Lung (tissue), 13 donors: ENCODE measurements around the gene TDRD7. TPM values are rescaled to one million over a fixed set of nuclear protein-coding genes. Genes with fewer than 3 reads are reported as not detected.

Experiments used
- ATAC-seq: fragments of 200-7000 bp; cut with Tn5 transposase; one replicate; pipeline ENCODE4 v1.9.1; 2020; ENCODE audit warnings: moderate number of reproducible peaks; ENCODE audit not compliant: insufficient read depth, low FRiP score
- DNase-seq, 3 donors: peaks; one replicate each; pipeline ENCODE4 v3.0.0-alpha.2; 2013 to 2017
- H3K27ac ChIP-seq, 2 donors: one replicate each; pipeline ENCODE4 v1.5.1; 2013; ENCODE audit warnings: mild to moderate bottlenecking in 2 of 2, moderate library complexity in 2 of 2, control low read depth in 1 of 2, inconsistent platforms in 1 of 2, low read depth in 1 of 2, low read length in 1 of 2
- H3K27me3 ChIP-seq, 3 donors: one replicate each; pipeline ENCODE4 v1.5.1; 2013; ENCODE audit warnings: low read length in 2 of 3; ENCODE audit not compliant: control insufficient read depth in 3 of 3, insufficient read depth in 3 of 3
- H3K36me3 ChIP-seq, 4 donors: one replicate each; pipeline ENCODE4 v1.5.1; 2013; ENCODE audit warnings: low read length in 4 of 4, mild to moderate bottlenecking in 1 of 4, moderate library complexity in 1 of 4; ENCODE audit not compliant: control insufficient read depth in 4 of 4, insufficient read depth in 4 of 4
- H3K4me1 ChIP-seq, 5 donors: one replicate each; pipeline ENCODE4 v1.5.1; 2013; ENCODE audit warnings: low read length in 5 of 5, mild to moderate bottlenecking in 2 of 5, moderate library complexity in 1 of 5; ENCODE audit not compliant: control insufficient read depth in 5 of 5, insufficient read depth in 5 of 5
- H3K4me3 ChIP-seq: one replicate; pipeline ENCODE4 v1.5.1; 2013; ENCODE audit warnings: mild to moderate bottlenecking, control low read depth, moderate library complexity
- H3K9ac ChIP-seq, 2 donors: one replicate each; pipeline ENCODE4 v1.5.1; 2013; ENCODE audit warnings: low read length in 2 of 2, control low read depth in 1 of 2; ENCODE audit not compliant: insufficient read depth in 1 of 2
- H3K9me3 ChIP-seq, 4 donors: one replicate each; pipeline ENCODE4 v1.5.1; 2013; ENCODE audit warnings: low read length in 3 of 4, mild to moderate bottlenecking in 1 of 4, moderate library complexity in 1 of 4; ENCODE audit not compliant: control insufficient read depth in 4 of 4, insufficient read depth in 3 of 4
- CTCF ChIP-seq: IDR thresholded peaks from 2 replicates; pipeline ENCODE4 v1.5.1; 2012; ENCODE audit warnings: mild to moderate bottlenecking; ENCODE audit errors: control extremely low read depth, extremely low read depth
- WGBS, 2 donors: extraction: QIAGEN DNeasy Blood & Tissue Kit; methylation state at CpG; one replicate each; pipeline ENCODE4 v1.1.7; 2013; 5-methylcytosine and 5-hydroxymethylcytosine counted together
- polyA plus RNA-seq, 2 donors: library from polyadenylated mRNA; stranded (reverse); fragments of 200-250 nt; gene quantifications; one replicate each; pipeline ENCODE4 v1.2.1, GENCODE V29; 2013
- small RNA-seq: library from RNA; depleted of rRNA; stranded (forward); fragments of <200 nt; gene quantifications from one replicate; pipeline ENCODE3, GENCODE V24; 2014; ENCODE audit warnings: low replicate concordance
- total RNA-seq, 2 donors: library from RNA; depleted of rRNA in 1 of 2; stranded (reverse); fragments of >200 nt in 1 of 2; gene quantifications; one replicate each; pipeline ENCODE4 v1.2.1, GENCODE V29; 2014 to 2021
- donor health status: control.
- donor health status: control.
- donor health status: Bipolar disorder and iron deficiency.
- donor health status: healthy.
- donor health status: DM: yes; HTN: yes; CAD: no.

The TDRD7 gene
- total and polyA plus RNA-seq, 4 donors, result 6.8 to 13.3 (median 11.7) TPM

GRCh38 chr9:97536480-97536879 lies 124.6 kb downstream of the TDRD7 start:
- DNase-seq (no peak), ATAC-seq (no peak)
- H3K4me1 ChIP-seq, result peaks cover 0 to 6% (median 0%) of the 10 kb centered on the region in 5 donors
- H3K27me3 ChIP-seq, result peaks cover 0 to 3% (median 0%) of the 10 kb centered on the region in 3 donors
- 89 to 93% methylated on average over 9 of the region's 9 CpGs for WGBS, 2 donors
- TF ChIP-seq CTCF, result no peak
- peaks cover 0 to 2% (median 0%) of the 10 kb centered on the region in 4 donors for H3K9me3 ChIP-seq
- peak overlapping the region in 1 of 2 donors; percentile 2 for H3K27ac ChIP-seq
- H3K4me3 ChIP-seq, result no peak overlapping the region
- no peak overlapping the region for H3K9ac ChIP-seq
- no peaks in the 10 kb centered on the region for H3K36me3 ChIP-seq

- ATAC-seq, result no peak
- Histone ChIP-seq H3K27ac (no peak overlapping the region), H3K9ac (no peak overlapping the region), H3K27me3 (no peaks in the 10 kb centered on the region), H3K4me1 (peaks cover 0 to 9% (median 0%) of the 10 kb centered on the region in 5 donors), H3K9me3 (no peaks in the 10 kb centered on the region), H3K4me3 (no peak overlapping the region), H3K36me3 (peaks cover 0 to 4% (median 0%) of the 10 kb centered on the region in 4 donors)
- no peak for DNase-seq
- TF ChIP-seq CTCF, result no peak
- 88 to 94% methylated on average over 1 of the region's 1 CpG for WGBS, 2 donors
Measured at GRCh38 chr9:97543561-97543960, 131.7 kb downstream of the TDRD7 start.

- no peak for TF ChIP-seq CTCF
- no peaks in the 10 kb centered on the region for H3K27me3 ChIP-seq
- H3K27ac ChIP-seq, result peak overlapping the region in 1 of 2 donors; percentile 48
- peaks cover 0 to 4% (median 0%) of the 10 kb centered on the region in 4 donors for H3K36me3 ChIP-seq
- no peaks in the 10 kb centered on the region for H3K9me3 ChIP-seq
- H3K9ac ChIP-seq, result no peak overlapping the region
- DNase-seq (no peak), ATAC-seq (no peak)
- H3K4me3 ChIP-seq, result no peak overlapping the region
- H3K4me1 ChIP-seq, result peaks cover 0 to 3% (median 0%) of the 10 kb centered on the region in 5 donors
- 72 to 82% methylated on average over 8 of the region's 8 CpGs for WGBS, 2 donors
Measured at GRCh38 chr9:97545486-97545885, 133.6 kb downstream of the TDRD7 start.

Small RNA genes within 50 kb of the gene (small RNA-seq; reads per million reads assigned to genes)
- gene MIR1302-8, result not detected

Other genes with a start within 250 kb of the TDRD7 start
- gene CCDC180, start 104.4 kb upstream of the TDRD7 start, total RNA-seq, result 10 to 100 TPM; 14.3 to 34.3 TPM
- gene CCDC180, start 104.4 kb upstream of the TDRD7 start, polyA plus RNA-seq, result 1 to 10 TPM; 3.3 to 5.8 TPM
- 1 to 10 TPM; 2.4 to 7.8 TPM for gene TMOD1, start 89.6 kb downstream of the TDRD7 start, total RNA-seq
- gene TMOD1, start 89.6 kb downstream of the TDRD7 start, polyA plus RNA-seq, result 1 to 10 TPM; 2.7 to 7.9 TPM
- 10 to 100 TPM; 17.1 to 26.6 TPM for gene TSTD2, start 221.3 kb downstream of the TDRD7 start, total RNA-seq
- gene TSTD2, start 221.3 kb downstream of the TDRD7 start, polyA plus RNA-seq, result 10 to 100 TPM in 1 of 2 donors, 1 to 10 TPM in 1; 9.4 to 11.1 TPM
- gene NCBP1, start 221.7 kb downstream of the TDRD7 start, total RNA-seq, result 10 to 100 TPM; 24.0 to 30.0 TPM
- gene NCBP1, start 221.7 kb downstream of the TDRD7 start, polyA plus RNA-seq, result 10 to 100 TPM in 1 of 2 donors, 1 to 10 TPM in 1; 6.5 to 12.3 TPM